Lower lobe of right lung (tissue), 2 donors: ENCODE measurements around the gene TNFRSF12A. TPM values are rescaled to one million over a fixed set of nuclear protein-coding genes. Genes with fewer than 3 reads are reported as not detected.
A peak's percentile ranks its signal among the peaks of the same experiment; 100 is the strongest.

ENCODE experiments used
- ATAC-seq, 2 donors: fragments of 200-7000 bp; cut with Tn5 transposase; one replicate each; pipeline ENCODE4 v1.9.1; 2020 to 2022; ENCODE audit warnings: mild to moderate bottlenecking in 2 of 2, moderate library complexity in 2 of 2
- DNase-seq: peaks from one replicate; pipeline ENCODE4 v3.0.0-alpha.2; 2020
- H3K27ac ChIP-seq: fragments of 200-600 bp; one replicate; pipeline ENCODE4 v1.8.0; 2022
- H3K27me3 ChIP-seq: fragments of 200-600 bp; one replicate; pipeline ENCODE4 v1.8.0; 2022; ENCODE audit warnings: low read depth
- H3K36me3 ChIP-seq: fragments of 200-600 bp; one replicate; pipeline ENCODE4 v1.8.0; 2022; ENCODE audit warnings: mild to moderate bottlenecking
- H3K4me1 ChIP-seq: fragments of 200-600 bp; one replicate; pipeline ENCODE4 v1.8.0; 2022
- H3K4me3 ChIP-seq: fragments of 200-600 bp; one replicate; pipeline ENCODE4 v1.8.0; 2022; ENCODE audit warnings: mild to moderate bottlenecking
- H3K9me3 ChIP-seq: fragments of 200-600 bp; one replicate; pipeline ENCODE4 v1.8.0; 2022
- intact Hi-C: fragments of 100-400 bp; cut with DNase I; formaldehyde crosslinking; loops from one replicate; pipeline ENCODE4 v1.11.0; 2022
- total RNA-seq: library from RNA; stranded (reverse); fragmentation: NEBNext Ultra II Directional; extraction: Animal tissue kit (Norgen Biotek cat#: 25700); gene quantifications from one replicate; pipeline ENCODE4 v1.2.1, GENCODE V29; 2021
- TF ChIP-seq, protein P1 (sequence below): fragments of 200-600 bp; IDR thresholded peaks from one replicate; pipeline ENCODE4 v1.8.0; 2022; ENCODE audit warnings: antibody characterized with exemption, mild to moderate bottlenecking
- donor health status: DM: no; HTN: yes; CAD: no; lungs with severe emphysema.

TNFRSF12A gene
- total RNA-seq, 1 donor from 2014 or later = 28.8 TPM

DNA sequence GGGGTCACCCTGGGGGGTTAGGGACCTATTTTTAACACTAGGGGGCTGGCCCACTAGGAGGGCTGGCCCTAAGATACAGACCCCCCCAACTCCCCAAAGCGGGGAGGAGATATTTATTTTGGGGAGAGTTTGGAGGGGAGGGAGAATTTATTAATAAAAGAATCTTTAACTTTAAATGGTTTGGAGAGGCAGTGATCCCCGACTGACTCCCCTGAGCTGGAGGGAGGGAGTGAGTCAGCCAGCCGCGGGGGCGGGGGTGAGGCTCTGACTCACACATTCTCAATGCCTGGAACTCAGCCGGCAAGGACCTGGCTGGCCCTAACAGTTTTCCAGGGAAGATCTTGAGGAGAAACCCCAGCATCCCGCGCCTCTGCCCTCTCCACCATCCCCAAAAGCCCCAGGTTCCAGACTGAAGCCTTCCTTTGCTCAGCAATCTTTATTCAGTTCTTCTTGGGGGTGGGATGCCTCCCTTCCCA lies 2.1 kb downstream of the TNFRSF12A start:
- H3K4me3 ChIP-seq = peak overlapping the region; percentile 77
- ATAC-seq = peak; percentile 60 to 61
- TF ChIP-seq, protein P1, sequence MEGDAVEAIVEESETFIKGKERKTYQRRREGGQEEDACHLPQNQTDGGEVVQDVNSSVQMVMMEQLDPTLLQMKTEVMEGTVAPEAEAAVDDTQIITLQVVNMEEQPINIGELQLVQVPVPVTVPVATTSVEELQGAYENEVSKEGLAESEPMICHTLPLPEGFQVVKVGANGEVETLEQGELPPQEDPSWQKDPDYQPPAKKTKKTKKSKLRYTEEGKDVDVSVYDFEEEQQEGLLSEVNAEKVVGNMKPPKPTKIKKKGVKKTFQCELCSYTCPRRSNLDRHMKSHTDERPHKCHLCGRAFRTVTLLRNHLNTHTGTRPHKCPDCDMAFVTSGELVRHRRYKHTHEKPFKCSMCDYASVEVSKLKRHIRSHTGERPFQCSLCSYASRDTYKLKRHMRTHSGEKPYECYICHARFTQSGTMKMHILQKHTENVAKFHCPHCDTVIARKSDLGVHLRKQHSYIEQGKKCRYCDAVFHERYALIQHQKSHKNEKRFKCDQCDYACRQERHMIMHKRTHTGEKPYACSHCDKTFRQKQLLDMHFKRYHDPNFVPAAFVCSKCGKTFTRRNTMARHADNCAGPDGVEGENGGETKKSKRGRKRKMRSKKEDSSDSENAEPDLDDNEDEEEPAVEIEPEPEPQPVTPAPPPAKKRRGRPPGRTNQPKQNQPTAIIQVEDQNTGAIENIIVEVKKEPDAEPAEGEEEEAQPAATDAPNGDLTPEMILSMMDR = no peak
- peak overlapping the region; percentile 94 for H3K27ac ChIP-seq
- peak; percentile 92 for DNase-seq
- intact Hi-C loops = no loop called here
- peaks cover 66% of the 10 kb centered on the region for H3K4me1 ChIP-seq
- H3K9me3 ChIP-seq = no peaks in the 10 kb centered on the region
- H3K36me3 ChIP-seq = peaks cover 15% of the 10 kb centered on the region
- H3K27me3 ChIP-seq = peaks cover 15% of the 10 kb centered on the region

DNA sequence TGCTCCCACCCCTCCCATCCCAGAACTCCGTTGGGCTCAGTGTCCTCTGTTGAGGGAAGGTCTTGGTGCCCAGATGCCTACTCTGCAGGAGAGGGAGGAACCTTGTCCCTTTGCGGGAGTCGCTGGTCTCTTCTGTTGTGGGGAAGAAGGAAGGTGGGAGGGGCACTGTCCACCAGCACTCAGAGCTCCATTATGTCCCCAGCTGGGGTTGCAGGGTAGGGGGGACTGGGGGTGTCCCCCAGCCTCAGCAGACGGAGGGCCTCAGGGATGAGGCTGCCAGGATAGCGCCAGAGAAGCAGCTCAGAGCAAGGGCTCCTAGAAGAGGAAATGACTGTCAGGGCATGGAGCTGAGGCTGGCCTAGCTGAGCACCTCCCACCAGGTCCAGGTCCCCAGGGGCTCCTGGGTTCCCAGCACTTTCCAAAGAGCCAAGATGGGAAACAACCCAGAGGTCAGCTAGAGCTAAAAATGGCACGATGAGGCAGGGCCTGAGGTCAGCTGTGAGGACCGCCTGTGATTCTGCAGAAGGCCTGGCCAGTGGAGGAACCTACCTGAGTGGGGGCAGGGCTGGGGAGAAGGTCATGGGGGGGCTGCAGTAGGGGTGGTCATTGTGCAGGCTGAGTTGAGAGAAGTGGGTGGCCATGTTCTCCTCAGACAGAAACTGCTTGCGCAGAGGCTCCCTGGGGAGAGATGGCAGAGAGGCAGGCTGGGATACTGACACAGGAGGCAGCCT lies 2.7 kb downstream of the TNFRSF12A start:
- peaks cover 18% of the 10 kb centered on the region for H3K36me3 ChIP-seq
- peak overlapping the region; percentile 94 for H3K27ac ChIP-seq
- peaks cover 9% of the 10 kb centered on the region for H3K27me3 ChIP-seq
- DNase-seq = no peak
- H3K4me3 ChIP-seq = peak overlapping the region; percentile 77
- no peak for ATAC-seq
- H3K4me1 ChIP-seq = peaks cover 66% of the 10 kb centered on the region
- TF ChIP-seq, protein P1 = no peak
- intact Hi-C loops = no loop called here
- no peaks in the 10 kb centered on the region for H3K9me3 ChIP-seq

- H3K27me3 ChIP-seq = peaks cover 4% of the 10 kb centered on the region
- peak overlapping the region; percentile 77 for H3K4me3 ChIP-seq
- intact Hi-C loops = no loop called here
- H3K4me1 ChIP-seq = peaks cover 66% of the 10 kb centered on the region
- peak overlapping the region; percentile 94 for H3K27ac ChIP-seq
- H3K9me3 ChIP-seq = no peaks in the 10 kb centered on the region
- ATAC-seq (no peak), DNase-seq (no peak)
- TF ChIP-seq, protein P1 = no peak
- H3K36me3 ChIP-seq = peaks cover 18% of the 10 kb centered on the region
These were observed 3.2 kb downstream of the TNFRSF12A start for GRCh38 chr16:3023415-3023668.

DNA sequence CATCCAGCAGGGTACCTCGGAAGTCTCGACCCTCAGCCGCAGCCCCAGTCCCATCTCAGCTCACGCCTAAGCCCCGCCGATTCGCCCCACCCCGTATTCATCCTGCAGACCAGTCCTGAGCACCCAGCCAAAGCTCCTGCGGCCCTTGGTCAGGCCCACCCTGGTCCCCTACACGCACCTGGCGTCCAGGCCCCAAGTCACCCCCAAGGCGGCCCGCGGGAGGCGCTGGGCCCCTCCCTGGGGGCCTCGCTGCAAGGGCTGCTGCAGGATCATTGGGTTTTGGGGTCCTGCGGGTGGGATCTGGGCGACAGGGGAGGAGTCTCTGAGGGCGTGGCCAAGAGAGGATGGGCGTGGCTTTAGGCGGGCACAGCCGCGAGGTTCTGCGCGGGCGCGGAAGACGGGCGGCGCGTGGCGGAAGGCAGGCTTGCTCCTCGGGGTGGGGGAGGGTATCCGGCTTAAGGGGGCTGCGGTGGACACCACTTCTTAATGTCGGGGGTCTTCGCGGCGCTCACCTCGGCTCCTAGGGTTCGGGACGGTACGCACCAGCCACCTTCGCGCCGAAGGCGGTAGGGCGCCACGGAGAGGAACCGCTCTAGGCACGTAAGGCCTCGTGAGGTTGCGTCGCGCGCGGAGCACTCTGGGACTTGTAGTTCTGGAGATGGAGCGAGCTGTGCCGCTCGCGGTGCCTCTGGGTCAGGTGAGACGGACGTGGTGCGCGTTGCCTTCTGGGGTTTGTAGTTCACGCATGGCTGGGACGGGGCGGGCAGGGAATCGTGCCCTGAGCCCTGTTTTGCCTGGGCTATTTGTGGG lies 3.7 kb downstream of the TNFRSF12A start, which contains the start of the genes HCFC1R1 and THOC6:
Gene HCFC1R1, minus strand, starts transcription at position 274 of the 810 bp plus-strand sequence. Its CDS starts 1 bp downstream, at position 273.
Gene THOC6, plus strand, starts transcription at position 367 of the 810 bp plus-strand sequence. Its CDS starts 292 bp downstream, at position 659.
- Histone ChIP-seq H3K27me3 (peaks cover 3% of the 10 kb centered on the region), H3K9me3 (no peaks in the 10 kb centered on the region), H3K27ac (peak within 1 kb of the TSS; percentile 94), H3K4me1 (peaks cover 66% of the 10 kb centered on the region), H3K36me3 (peaks cover 18% of the 10 kb centered on the region), H3K4me3 (peak within 1 kb of the TSS; percentile 77)
- TF ChIP-seq, protein P1 = no peak
- ATAC-seq = peak; percentile 75 to 79
- DNase-seq = peak; percentile 99
- intact Hi-C loops = no loop called here

- TF ChIP-seq, protein P1 = no peak
- ATAC-seq = no peak
- intact Hi-C loops = no loop called here
- H3K27me3 ChIP-seq = peaks cover 17% of the 10 kb centered on the region
- no peak overlapping the region for H3K27ac ChIP-seq
- H3K4me3 ChIP-seq = no peak overlapping the region
- H3K36me3 ChIP-seq = peaks cover 18% of the 10 kb centered on the region
- no peaks in the 10 kb centered on the region for H3K9me3 ChIP-seq
- no peak for DNase-seq
- H3K4me1 ChIP-seq = peaks cover 65% of the 10 kb centered on the region
These were observed 5.1 kb downstream of the TNFRSF12A start for GRCh38 chr16:3025032-3026002.
